CD4-positive, alpha-beta memory T cell (primary cell): ENCODE results near the gene DDIAS. TPM values are rescaled to one million over a fixed set of nuclear protein-coding genes. Genes with fewer than 3 reads are reported as not detected.
"Not testable (repeated sequence)": the region's sequence is repeated elsewhere in the genome, so short reads cannot be mapped to it uniquely, and the experiment has no call there.

ENCODE experiments used
- CTCF ChIA-PET: fragments of 350-600 bp; sonication (Branson Sonifier 250); formaldehyde crosslinking; loops from one replicate; lab custom pipeline; 2021; ENCODE audit warnings: inconsistent platforms; ENCODE audit not compliant: partially characterized antibody; lab: Charles Lee
- POLR2A ChIA-PET: fragments of 350-600 bp; sonication (Branson Sonifier 250); formaldehyde crosslinking; loops from one replicate; lab custom pipeline; 2021; ENCODE audit not compliant: partially characterized antibody; lab: Charles Lee
- DNase-seq, 5 donors: peaks; one replicate each; pipeline versions ENCODE4 v3.0.0 to v3.0.0-alpha.2; 2020 to 2022; ENCODE audit warnings: mixed read lengths in 1 of 5
- H3K27ac ChIP-seq: one replicate; pipeline ENCODE4 v1.7.0; 2013; ENCODE audit warnings: low read depth, low read length
- H3K27me3 ChIP-seq: 2 replicates; pipeline ENCODE4 v1.7.0; 2013; ENCODE audit warnings: mild to moderate bottlenecking, low read length, moderate library complexity; ENCODE audit not compliant: insufficient read depth
- H3K36me3 ChIP-seq: 2 replicates; pipeline ENCODE4 v1.7.0; 2013; ENCODE audit warnings: mild to moderate bottlenecking, low read length, moderate library complexity; ENCODE audit not compliant: insufficient read depth
- H3K4me1 ChIP-seq: 2 replicates; pipeline ENCODE4 v1.7.0; 2013; ENCODE audit warnings: mild to moderate bottlenecking, low read length, moderate library complexity; ENCODE audit not compliant: insufficient read depth
- H3K4me3 ChIP-seq, 2 donors: one replicate each; pipeline ENCODE4 v1.7.0; 2013; ENCODE audit warnings: low read length in 2 of 2, mild to moderate bottlenecking in 1 of 2
- H3K9me3 ChIP-seq, 2 donors: one replicate each; pipeline ENCODE4 v1.7.0; 2013; ENCODE audit warnings: low read length in 2 of 2, control low read depth in 1 of 2; ENCODE audit not compliant: control insufficient read depth in 1 of 2
- H3K27ac Mint-ChIP-seq, 7 donors: one replicate each; pipeline ENCODE4 v1.8.0; 2020 to 2021; ENCODE audit warnings: mixed read lengths in 7 of 7, mild to moderate bottlenecking in 6 of 7, inconsistent platforms in 3 of 7, moderate library complexity in 3 of 7
- H3K27me3 Mint-ChIP-seq, 2 donors: one replicate each; pipeline ENCODE4 v1.8.0; 2020 to 2021; ENCODE audit warnings: mixed read lengths in 2 of 2
- H3K36me3 Mint-ChIP-seq, 2 donors: one replicate each; pipeline ENCODE4 v1.8.0; 2020 to 2021; ENCODE audit warnings: mixed read lengths in 2 of 2, inconsistent platforms in 1 of 2, mild to moderate bottlenecking in 1 of 2
- H3K4me1 Mint-ChIP-seq, 4 donors: one replicate each; pipeline ENCODE4 v1.8.0; 2020 to 2021; ENCODE audit warnings: mixed read lengths in 4 of 4, mild to moderate bottlenecking in 1 of 4
- H3K4me3 Mint-ChIP-seq, 8 donors: one replicate each; pipeline ENCODE4 v1.8.0; 2020 to 2021; ENCODE audit warnings: mixed read lengths in 8 of 8, mild to moderate bottlenecking in 7 of 8, moderate library complexity in 6 of 8, inconsistent platforms in 3 of 8
- H3K9me3 Mint-ChIP-seq, 8 donors: one replicate each; pipeline ENCODE4 v1.8.0; 2020 to 2021; ENCODE audit warnings: mixed read lengths in 8 of 8, mild to moderate bottlenecking in 5 of 8, inconsistent platforms in 3 of 8, moderate library complexity in 1 of 8
- intact Hi-C: fragments of 100-400 bp; cut with micrococcal nuclease; formaldehyde crosslinking; loops from one replicate; pipeline ENCODE4 v1.15.1; 2023
- polyA plus RNA-seq, 2 donors: library from polyadenylated mRNA; unstranded; fragments of 300-500 nt; fragmentation: Illumina TruSeq; gene quantifications; one replicate each; pipeline ENCODE4 v1.2.3, GENCODE V29; 2021
- total RNA-seq, 2 experiments: library from RNA; stranded (reverse); gene quantifications; one replicate each; pipeline ENCODE4 v1.2.3, GENCODE V29; 2021

Gene DDIAS
- total and polyA plus RNA-seq, 4 experiments from 2014 or later, result 0.67 to 2.4 (median 0.86) TPM; not detected in 1

DNA sequence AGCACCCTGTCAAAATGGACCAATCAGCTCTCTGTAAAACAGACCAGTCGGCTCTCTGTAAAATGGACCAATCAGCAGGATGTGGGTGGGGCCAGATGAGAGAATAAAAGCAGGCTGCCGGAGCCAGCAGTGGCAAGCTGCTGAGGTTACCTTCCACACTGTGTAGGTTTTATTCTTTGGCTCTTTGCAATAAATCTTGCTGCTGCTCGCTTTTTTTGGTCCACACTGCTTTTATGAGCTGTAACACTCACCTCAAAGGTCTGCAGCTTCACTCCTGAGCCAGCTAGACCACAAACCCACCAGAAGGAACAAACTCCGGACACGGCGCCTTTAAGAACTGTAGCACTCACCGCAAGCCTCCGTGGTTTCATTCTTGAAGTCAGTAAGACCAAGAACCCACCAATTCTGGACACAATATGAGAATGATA is 70.0 kb downstream of the DDIAS start:
- CTCF ChIA-PET, result interaction anchor here (0.7 to 2.0 kb wide), 9 partner anchors 9 to 278 kb away, joined by 3 to 10 read pairs (median 3); no protein-coding TSS in a partner anchor
- not testable (repeated sequence) for H3K27ac ChIP-seq, H3K36me3 ChIP-seq, H3K27me3 ChIP-seq, H3K27me3 Mint-ChIP-seq, H3K9me3 Mint-ChIP-seq, H3K4me1 ChIP-seq, H3K36me3 Mint-ChIP-seq, H3K9me3 ChIP-seq
- intact Hi-C loops, result loop anchor here (1.0 kb wide), 3 partner anchors 11 to 185 kb away; no protein-coding TSS in a partner anchor
- peaks cover 6 to 27% (median 10%) of the 10 kb centered on the region in 4 donors for H3K4me1 Mint-ChIP-seq
- H3K27ac Mint-ChIP-seq, result peak overlapping the region in 6 of 7 donors; percentile 31 to 90 (median 76)
- peak; percentile 27 to 71 (median 51) for DNase-seq
- POLR2A ChIA-PET, result interaction anchor here (0.8 to 3.6 kb wide), 12 partner anchors 11 to 189 kb away, joined by 3 to 46 read pairs (median 4); partner anchors contain the start of genes DDIAS, PCF11, PRCP and RAB30
- peak overlapping the region in 1 of 2 donors; percentile 48 for H3K4me3 ChIP-seq
- peak overlapping the region; percentile 78 to 96 (median 90) for H3K4me3 Mint-ChIP-seq

DNA sequence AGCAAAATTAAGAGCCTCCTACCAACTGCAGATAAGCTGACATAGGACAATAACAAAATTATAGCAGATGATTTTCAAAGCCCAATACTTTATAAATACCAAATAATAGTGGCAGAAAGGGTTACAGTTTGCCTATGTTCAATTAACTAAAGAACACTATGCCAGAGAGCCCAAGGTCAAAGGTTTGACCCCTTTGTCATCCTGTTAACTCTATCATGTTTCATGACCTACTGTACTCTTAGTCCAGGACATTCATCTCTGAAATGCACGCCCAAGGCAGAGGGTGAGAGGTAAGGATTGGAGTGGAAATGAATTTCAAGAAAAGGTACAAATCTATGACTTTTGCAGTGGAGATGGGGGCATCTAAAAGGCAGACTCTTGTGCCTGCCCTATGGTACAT is 70.6 kb downstream of the DDIAS start:
- Mint-ChIP-seq H3K36me3 (peaks cover 0 to 4% of the 10 kb centered on the region in 2 donors), H3K9me3 (no peaks in the 10 kb centered on the region), H3K27ac (peak overlapping the region in 3 of 7 donors; percentile 13 to 85 (median 67)), H3K4me3 (peak overlapping the region; percentile 78 to 96 (median 90)), H3K27me3 (no peaks in the 10 kb centered on the region), H3K4me1 (peaks cover 6 to 25% (median 9%) of the 10 kb centered on the region in 4 donors)
- DNase-seq, result no peak
- intact Hi-C loops, result no loop called here
- ChIA-PET POLR2A (interaction anchor here (0.8 to 3.6 kb wide), 9 partner anchors 11 to 185 kb away, joined by 3 to 46 read pairs (median 6); partner anchors contain the start of genes DDIAS, PCF11, PRCP and RAB30), CTCF (interaction anchor here (0.9 to 2.0 kb wide), 6 partner anchors 15 to 278 kb away, joined by 3 to 10 read pairs (median 5); no protein-coding TSS in a partner anchor)
- no peaks in the 10 kb centered on the region for H3K27me3 ChIP-seq
- no peaks in the 10 kb centered on the region for H3K9me3 ChIP-seq
- H3K4me1 ChIP-seq, result peaks cover 7% of the 10 kb centered on the region
- H3K27ac ChIP-seq, result no peak overlapping the region
- peak overlapping the region in 1 of 2 donors; percentile 48 for H3K4me3 ChIP-seq
- H3K36me3 ChIP-seq, result no peaks in the 10 kb centered on the region

DNA sequence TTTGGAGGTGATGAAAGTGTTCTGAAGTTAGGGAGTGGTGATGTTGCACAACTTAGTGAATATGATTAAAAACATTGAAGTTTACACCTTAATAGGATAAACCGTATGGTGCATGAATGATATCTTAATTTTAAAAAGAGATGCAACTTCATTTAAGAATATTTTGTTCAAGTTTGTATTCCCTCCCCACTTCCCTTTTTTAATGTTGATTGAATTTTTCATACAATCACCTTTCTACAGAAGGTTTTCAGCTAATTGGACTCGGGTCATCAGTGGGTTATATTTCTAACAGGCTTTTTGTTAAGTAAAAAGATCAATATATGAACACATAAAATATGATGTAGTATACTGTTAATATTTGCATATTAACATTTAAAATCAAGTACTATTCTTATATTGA is 72.6 kb downstream of the DDIAS start:
- Mint-ChIP-seq H3K4me3 (no peak overlapping the region), H3K27me3 (no peaks in the 10 kb centered on the region), H3K9me3 (no peaks in the 10 kb centered on the region), H3K36me3 (no peaks in the 10 kb centered on the region), H3K27ac (peak overlapping the region in 1 of 7 donors; percentile 38), H3K4me1 (peaks cover 14 to 36% (median 18%) of the 10 kb centered on the region in 4 donors)
- no peak for DNase-seq
- H3K27me3 ChIP-seq, result no peaks in the 10 kb centered on the region
- H3K4me1 ChIP-seq, result peaks cover 7% of the 10 kb centered on the region
- no peaks in the 10 kb centered on the region for H3K36me3 ChIP-seq
- no peak overlapping the region for H3K4me3 ChIP-seq
- ChIA-PET CTCF (interaction anchor here (0.7 to 1.5 kb wide), 3 partner anchors 10 to 70 kb away, joined by 4 to 6 read pairs (median 4); no protein-coding TSS in a partner anchor), POLR2A (no interaction called here)
- H3K9me3 ChIP-seq, result no peaks in the 10 kb centered on the region
- intact Hi-C loops, result no loop called here
- no peak overlapping the region for H3K27ac ChIP-seq

DNA sequence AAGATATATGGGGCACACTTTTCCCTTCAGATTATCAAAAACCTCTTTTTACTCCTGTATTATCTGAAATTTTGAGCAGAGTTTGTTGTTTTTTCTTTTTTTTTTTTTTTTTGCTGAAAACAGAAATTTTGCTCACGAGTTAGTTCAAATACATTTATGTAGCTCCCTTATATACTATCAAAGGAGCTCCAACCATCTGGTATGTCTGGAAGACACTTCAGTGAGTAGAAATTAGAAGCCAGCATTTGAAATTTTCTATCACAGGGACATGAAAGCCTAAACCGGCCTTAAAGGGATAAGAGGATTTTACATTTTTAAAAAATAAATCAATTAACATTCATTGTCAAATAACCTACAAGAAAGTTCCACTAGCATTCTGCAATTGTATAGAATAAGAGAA is 73.3 kb downstream of the DDIAS start:
- Mint-ChIP-seq H3K27me3 (no peaks in the 10 kb centered on the region), H3K4me1 (peaks cover 15 to 30% (median 18%) of the 10 kb centered on the region in 4 donors), H3K36me3 (no peaks in the 10 kb centered on the region), H3K9me3 (no peaks in the 10 kb centered on the region), H3K4me3 (peak overlapping the region in 1 of 8 donors; percentile 8), H3K27ac (no peak overlapping the region)
- ChIA-PET POLR2A (interaction anchor here (0.5 to 0.6 kb wide), 2 partner anchors 11 to 105 kb away, joined by 3 to 4 read pairs; no protein-coding TSS in a partner anchor), CTCF (interaction anchor here (0.7 to 1.5 kb wide), 4 partner anchors 10 to 73 kb away, joined by 4 to 6 read pairs (median 4); partner anchors contain the start of gene DDIAS)
- no peak for DNase-seq
- Histone ChIP-seq H3K27ac (no peak overlapping the region), H3K4me3 (no peak overlapping the region), H3K36me3 (no peaks in the 10 kb centered on the region), H3K9me3 (no peaks in the 10 kb centered on the region), H3K27me3 (no peaks in the 10 kb centered on the region), H3K4me1 (peaks cover 7% of the 10 kb centered on the region)
- intact Hi-C loops, result no loop called here

GRCh38 chr11:82975882-82976281 is 74.3 kb downstream of the DDIAS start:
- Mint-ChIP-seq H3K9me3 (no peaks in the 10 kb centered on the region), H3K36me3 (peaks cover 0 to 3% of the 10 kb centered on the region in 2 donors), H3K4me1 (peaks cover 17 to 27% (median 18%) of the 10 kb centered on the region in 4 donors), H3K27ac (no peak overlapping the region), H3K27me3 (no peaks in the 10 kb centered on the region), H3K4me3 (no peak overlapping the region)
- H3K4me1 ChIP-seq, result peaks cover 7% of the 10 kb centered on the region
- CTCF ChIA-PET, result interaction anchor here (0.8 to 1.5 kb wide), 2 partner anchors 13 to 274 kb away, joined by 3 to 6 read pairs; no protein-coding TSS in a partner anchor
- POLR2A ChIA-PET, result no interaction called here
- DNase-seq, result no peak
- H3K4me3 ChIP-seq, result no peak overlapping the region
- H3K27ac ChIP-seq, result no peak overlapping the region
- H3K36me3 ChIP-seq, result no peaks in the 10 kb centered on the region
- no peaks in the 10 kb centered on the region for H3K27me3 ChIP-seq
- intact Hi-C loops, result no loop called here
- no peaks in the 10 kb centered on the region for H3K9me3 ChIP-seq

GRCh38 chr11:82976786-82977185 is 75.2 kb downstream of the DDIAS start:
- CTCF ChIA-PET, result no interaction called here
- Histone ChIP-seq H3K36me3 (no peaks in the 10 kb centered on the region), H3K4me3 (no peak overlapping the region), H3K9me3 (no peaks in the 10 kb centered on the region), H3K27me3 (no peaks in the 10 kb centered on the region), H3K4me1 (peaks cover 6% of the 10 kb centered on the region), H3K27ac (no peak overlapping the region)
- intact Hi-C loops, result no loop called here
- H3K4me1 Mint-ChIP-seq, result peaks cover 11 to 19% (median 14%) of the 10 kb centered on the region in 4 donors
- peaks cover 9 to 10% of the 10 kb centered on the region in 2 donors for H3K36me3 Mint-ChIP-seq
- no peak overlapping the region for H3K27ac Mint-ChIP-seq
- POLR2A ChIA-PET, result no interaction called here
- no peak overlapping the region for H3K4me3 Mint-ChIP-seq
- DNase-seq, result no peak
- H3K27me3 Mint-ChIP-seq, result no peaks in the 10 kb centered on the region
- no peaks in the 10 kb centered on the region for H3K9me3 Mint-ChIP-seq

DNA sequence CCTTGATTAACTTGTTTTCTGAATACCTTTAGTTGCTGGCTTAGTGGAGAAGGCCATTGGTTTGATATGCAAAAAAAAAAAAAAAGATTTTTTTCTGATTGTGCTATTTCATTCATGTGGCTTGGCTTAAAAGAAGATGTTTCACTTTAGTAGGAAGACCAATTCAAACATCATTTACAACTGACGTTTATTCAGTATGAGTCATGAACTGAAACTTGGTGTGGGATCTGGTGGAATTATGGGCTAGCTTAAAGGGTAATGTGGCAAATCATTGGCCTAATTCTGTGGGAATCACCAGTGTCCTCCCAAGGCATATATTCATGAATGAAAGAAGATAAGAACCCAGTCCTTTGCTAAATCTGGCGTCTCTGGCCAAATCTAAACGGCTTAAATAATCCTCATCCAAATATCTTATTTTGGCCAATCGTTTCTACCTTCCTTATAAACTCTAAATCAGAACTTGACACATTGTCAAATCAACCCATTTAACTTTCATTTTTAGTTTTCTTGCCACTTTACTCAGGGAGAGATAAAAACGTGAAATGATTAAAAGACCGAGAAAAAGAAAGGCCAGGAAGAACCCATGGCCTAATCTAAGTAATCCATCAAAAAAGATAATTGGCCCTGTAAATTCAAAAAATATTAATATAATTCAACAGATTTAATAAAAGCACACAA is 77.0 kb downstream of the DDIAS start:
- DNase-seq, result no peak
- CTCF ChIA-PET, result no interaction called here

More for the DNA sequence above, 77.0 kb downstream of the DDIAS start:
- no peaks in the 10 kb centered on the region for H3K9me3 ChIP-seq
- H3K27me3 ChIP-seq, result no peaks in the 10 kb centered on the region
- Mint-ChIP-seq H3K27me3 (no peaks in the 10 kb centered on the region), H3K36me3 (peaks cover 14 to 16% of the 10 kb centered on the region in 2 donors), H3K4me1 (peaks cover 10 to 11% (median 11%) of the 10 kb centered on the region in 4 donors), H3K27ac (peak overlapping the region in 2 of 7 donors; percentile 3 to 65), H3K4me3 (peak overlapping the region in 5 of 8 donors; percentile 4 to 45 (median 5)), H3K9me3 (no peaks in the 10 kb centered on the region)
- no peaks in the 10 kb centered on the region for H3K36me3 ChIP-seq
- intact Hi-C loops, result loop anchor here (2.0 kb wide), 1 partner anchor 18 kb away; no protein-coding TSS in a partner anchor
- no peaks in the 10 kb centered on the region for H3K4me1 ChIP-seq
- POLR2A ChIA-PET, result interaction anchor here (1.6 kb wide), 1 partner anchor 18 kb away, joined by 4 read pairs; no protein-coding TSS in a partner anchor
- no peak overlapping the region for H3K4me3 ChIP-seq
- H3K27ac ChIP-seq, result no peak overlapping the region
